ENCODE data around the gene WNT8B.
A peak's percentile ranks its signal among the peaks of the same experiment; 100 is the strongest.

WNT8B gene

GRCh38 chr10:100519311-100520051, 56.7 kb downstream of the WNT8B start, which contains the start of gene SEC31B:
TSS of gene SEC31B (minus strand) at chr10:100519861. CDS start at chr10:100516952, 2,909 bp downstream.
- ATAC-seq = no peak

- no peak for ATAC-seq
These were observed 58.0 kb downstream of the WNT8B start for GRCh38 chr10:100520811-100521210.

- ATAC-seq = no peak
These were observed 59.4 kb downstream of the WNT8B start for GRCh38 chr10:100522107-100522801.

- no peak for ATAC-seq
These were observed 60.1 kb downstream of the WNT8B start for GRCh38 chr10:100522945-100523344.

- no peak for ATAC-seq
These were observed 61.4 kb downstream of the WNT8B start for GRCh38 chr10:100524206-100524605.

- ATAC-seq = no peak
These were observed 61.8 kb downstream of the WNT8B start for GRCh38 chr10:100524638-100525037.

- ATAC-seq = peak; percentile 52 to 57
These were observed 65.5 kb downstream of the WNT8B start for GRCh38 chr10:100528123-100528886.

GRCh38 chr10:100528921-100529474, 66.2 kb downstream of the WNT8B start:
- peak in 1 of 2 donors; percentile 3 for ATAC-seq

GRCh38 chr10:100529475-100530298, 66.9 kb downstream of the WNT8B start, which contains the start of gene NDUFB8:
TSS of gene NDUFB8 (minus strand) at chr10:100529871. CDS start at chr10:100529851, 20 bp downstream.
- peak; percentile 67 to 73 for ATAC-seq

- ATAC-seq = peak in 1 of 2 donors; percentile 9
These were observed 69.0 kb downstream of the WNT8B start for GRCh38 chr10:100531761-100532160.

Data from activated CD4-positive, CD25-positive, alpha-beta regulatory T cell treated with anti-CD3 and anti-CD28 coated beads, Interleukin-2, amount 50 U/mL, for 24 hours (primary cell).